Adrenal gland (tissue), 12 donors: ENCODE data around the gene SPTBN1. TPM values are rescaled to one million over a fixed set of nuclear protein-coding genes. Genes with fewer than 3 reads are reported as not detected.

Experiments
- DNase-seq, 7 donors: peaks; one replicate each; pipeline ENCODE4 v3.0.0-alpha.2; 2019 to 2020
- H3K27ac ChIP-seq, 5 donors: fragments of 200-600 bp; sonication (generic) in 4 of 5; 1 replicate in 3 of 5; 2 replicates in 2 of 5; pipeline versions ENCODE4 v1.5.1 to v1.8.0; 2016 to 2020; ENCODE audit warnings: mild to moderate bottlenecking in 1 of 5
- H3K27me3 ChIP-seq: fragments of 200-600 bp; 2 replicates; pipeline ENCODE4 v1.8.0; 2021
- H3K36me3 ChIP-seq, 2 donors: fragments of 200-600 bp; replicated peaks in 1 of 2; 1 replicate in 1 of 2; 2 replicates in 1 of 2; pipeline versions ENCODE4 v1.5.1 to v1.8.0; 2018 to 2022
- H3K4me1 ChIP-seq, 2 donors: fragments of 200-600 bp; replicated peaks in 1 of 2; 1 replicate in 1 of 2; 2 replicates in 1 of 2; pipeline versions ENCODE4 v1.5.1 to v1.8.0; 2018 to 2021
- H3K4me3 ChIP-seq, 4 donors: fragments of 200-600 bp; sonication (generic) in 3 of 4; one replicate each; pipeline ENCODE4 v1.5.1; 2016 to 2018
- H3K9me3 ChIP-seq, 3 donors: fragments of 200-600 bp; sonication (generic) in 1 of 3; replicated peaks in 1 of 3; 1 replicate in 2 of 3; 2 replicates in 1 of 3; pipeline versions ENCODE4 v1.5.1 to v1.8.0; 2016 to 2021
- CTCF ChIP-seq, 6 experiments: fragments of 450-650 bp in 4 of 6; fragments of 200-600 bp in 2 of 6; sonication (generic) in 1 of 6; IDR thresholded peaks; 1 replicate in 5 of 6; 2 replicates in 1 of 6; pipeline versions ENCODE4 v1.5.1 to v1.8.0; 2016 to 2021; ENCODE audit warnings: antibody characterized with exemption in 6 of 6, mild to moderate bottlenecking in 2 of 6, moderate library complexity in 1 of 6
- POLR2A ChIP-seq, 2 donors: fragments of 450-650 bp; IDR thresholded peaks; one replicate each; pipeline ENCODE4 v1.6.1; 2017; ENCODE audit warnings: antibody characterized with exemption in 2 of 2, mild to moderate bottlenecking in 2 of 2, moderate library complexity in 1 of 2
- WGBS, 4 donors: extraction: QIAGEN DNeasy Blood & Tissue Kit in 2 of 4; methylation state at CpG; one replicate each; pipeline versions ENCODE4 v1.1.5 to v1.1.7; 2013 to 2017; 5-methylcytosine and 5-hydroxymethylcytosine counted together
- intact Hi-C, 2 donors: fragments of 100-400 bp; cut with DNase I; formaldehyde crosslinking; loops; one replicate each; pipeline versions ENCODE4 v1.14.1 to v1.15.0; 2022 to 2023
- polyA plus RNA-seq, 3 donors: library from polyadenylated mRNA; stranded (reverse); fragments of 200-250 nt in 2 of 3; fragments of 350-450 nt in 1 of 3; fragmentation: Illumina TruSeq in 1 of 3; extraction: RNeasy Lipid Tissue Mini Kit (QIAGEN cat#74804) in 1 of 3; gene quantifications; one replicate each; pipeline ENCODE4 v1.2.3, GENCODE V29; 2013 to 2014
- total RNA-seq, 9 donors: library from RNA; depleted of rRNA in 4 of 9; stranded (reverse); fragments of >200 nt in 4 of 9; fragments of 120-200 nt in 1 of 9; fragmentation: NEBNext Ultra II Directional in 1 of 9; extraction: Animal tissue kit (Norgen Biotek cat#: 25700) in 1 of 9; gene quantifications; one replicate each; pipeline versions ENCODE4 v1.1.0 to v1.2.4, GENCODE V29; 2013 to 2023
- donor health status: healthy with polysubstance abuse.
- donor health status: Bipolar disorder and iron deficiency.
- donor health status: DM: yes; HTN: yes; CAD: no.
- donor health status: DM: no; HTN: no; CAD: no.
- donor health status: DM: no; HTN: no; CAD: no.
- donor health status: DM: yes; HTN: yes; CAD: no.

The SPTBN1 gene
- total and polyA plus RNA-seq, 12 donors = 72.9 to 653 (median 493) TPM

GRCh38 chr2:54644236-54644635, 188.1 kb downstream of the SPTBN1 start:
- no peaks in the 10 kb centered on the region for H3K9me3 ChIP-seq
- DNase-seq = peak in 1 of 7 donors; percentile 5
- H3K4me1 ChIP-seq = peaks cover 28 to 49% of the 10 kb centered on the region in 2 donors
- 30 to 51% (median 49%) methylated on average over 4 of the region's 4 CpGs for WGBS, 4 donors
- H3K36me3 ChIP-seq = peaks cover 0 to 76% of the 10 kb centered on the region in 2 donors
- H3K27me3 ChIP-seq = no peaks in the 10 kb centered on the region
- no peak for TF ChIP-seq CTCF (IDR thresholded peaks at IDR 0.05)
- TF ChIP-seq POLR2A (IDR thresholded peaks at IDR 0.05) = no peak
- intact Hi-C loops = no loop called here
- peak overlapping the region in 2 of 5 donors; percentile 54 to 62 for H3K27ac ChIP-seq
- H3K4me3 ChIP-seq = no peak overlapping the region

- Histone ChIP-seq H3K27ac (peak overlapping the region in 3 of 5 donors; percentile 43 to 81 (median 62)), H3K9me3 (no peaks in the 10 kb centered on the region), H3K4me1 (peaks cover 8 to 28% of the 10 kb centered on the region in 2 donors), H3K36me3 (peaks cover 0 to 87% of the 10 kb centered on the region in 2 donors), H3K27me3 (no peaks in the 10 kb centered on the region), H3K4me3 (no peak overlapping the region)
- no peak for TF ChIP-seq POLR2A (IDR thresholded peaks at IDR 0.05)
- TF ChIP-seq CTCF (IDR thresholded peaks at IDR 0.05) = no peak
- 82 to 87% (median 83%) methylated on average over 14 to 16 of the region's 16 CpGs for WGBS, 4 donors
- no peak for DNase-seq
- intact Hi-C loops = no loop called here
Observed at GRCh38 chr2:54646170-54646927, 190.2 kb downstream of the SPTBN1 start.

- Histone ChIP-seq H3K4me3 (no peak overlapping the region), H3K9me3 (no peaks in the 10 kb centered on the region), H3K4me1 (peaks cover 0 to 12% of the 10 kb centered on the region in 2 donors), H3K27ac (no peak overlapping the region), H3K27me3 (no peaks in the 10 kb centered on the region), H3K36me3 (peaks cover 0 to 98% of the 10 kb centered on the region in 2 donors)
- intact Hi-C loops = no loop called here
- TF ChIP-seq POLR2A (IDR thresholded peaks at IDR 0.05) (no peak), CTCF (IDR thresholded peaks at IDR 0.05) (no peak)
- 76 to 97% (median 87%) methylated on average over 2 to 3 of the region's 3 CpGs for WGBS, 4 donors
- DNase-seq = peak in 1 of 7 donors; percentile 11
Observed at GRCh38 chr2:54648256-54648655, 192.1 kb downstream of the SPTBN1 start.

- H3K4me1 ChIP-seq = peaks cover 5 to 13% of the 10 kb centered on the region in 2 donors
- 85 to 97% (median 94%) methylated on average over 4 of the region's 4 CpGs for WGBS, 4 donors
- peak overlapping the region in 1 of 5 donors; percentile 8 for H3K27ac ChIP-seq
- TF ChIP-seq POLR2A (IDR thresholded peaks at IDR 0.05) (no peak), CTCF (IDR thresholded peaks at IDR 0.05) (no peak)
- intact Hi-C loops = no loop called here
- DNase-seq = peak in 1 of 7 donors; percentile 4
- H3K36me3 ChIP-seq = peaks cover 0 to 98% of the 10 kb centered on the region in 2 donors
- no peak overlapping the region for H3K4me3 ChIP-seq
- no peaks in the 10 kb centered on the region for H3K27me3 ChIP-seq
- H3K9me3 ChIP-seq = no peaks in the 10 kb centered on the region
Observed at GRCh38 chr2:54649191-54649590, 193.1 kb downstream of the SPTBN1 start.
